ENCODE measurements around the gene PPP6R2.

PPP6R2 gene

GRCh38 chr22:50305393-50305922 is 37.7 kb upstream of the PPP6R2 start:
- no peak for DNase-seq (ENCODE audit: low read depth)

- no peak for DNase-seq (ENCODE audit: low read depth)
These were observed 37.1 kb upstream of the PPP6R2 start for GRCh38 chr22:50305923-50306566.

GRCh38 chr22:50306753-50307749 is 36.1 kb upstream of the PPP6R2 start, which contains the start of gene PLXNB2:
TSS of gene PLXNB2 (minus strand) at chr22:50307646. CDS start at chr22:50290584, 17,062 bp downstream.
- no peak for DNase-seq (ENCODE audit: low read depth)

GRCh38 chr22:50307890-50308596 is 35.1 kb upstream of the PPP6R2 start:
- DNase-seq (ENCODE audit: low read depth): no peak

- DNase-seq (ENCODE audit: low read depth): no peak
These were observed 34.6 kb upstream of the PPP6R2 start for GRCh38 chr22:50308597-50308935.

- DNase-seq (ENCODE audit: low read depth): no peak
These were observed 34.0 kb upstream of the PPP6R2 start for GRCh38 chr22:50308986-50309600.

- DNase-seq (ENCODE audit: low read depth): no peak
These were observed 33.5 kb upstream of the PPP6R2 start for GRCh38 chr22:50309601-50309991.

- no peak for DNase-seq (ENCODE audit: low read depth)
These were observed 33.0 kb upstream of the PPP6R2 start for GRCh38 chr22:50310031-50310722.

GRCh38 chr22:50310949-50311444 is 32.1 kb upstream of the PPP6R2 start:
- DNase-seq (ENCODE audit: low read depth): no peak

GRCh38 chr22:50311606-50312351 is 31.3 kb upstream of the PPP6R2 start:
- DNase-seq (ENCODE audit: low read depth): no peak

GRCh38 chr22:50312371-50312770 is 30.8 kb upstream of the PPP6R2 start:
- DNase-seq (ENCODE audit: low read depth): no peak

- DNase-seq (ENCODE audit: low read depth): no peak
These were observed 30.1 kb upstream of the PPP6R2 start for GRCh38 chr22:50313021-50313420.

GRCh38 chr22:50313600-50313999 is 29.5 kb upstream of the PPP6R2 start:
- DNase-seq (ENCODE audit: low read depth): no peak

- no peak for DNase-seq (ENCODE audit: low read depth)
These were observed 29.1 kb upstream of the PPP6R2 start for GRCh38 chr22:50314081-50314454.

- DNase-seq (ENCODE audit: low read depth): peak; percentile 28
These were observed 28.5 kb upstream of the PPP6R2 start for GRCh38 chr22:50314455-50315288.

GRCh38 chr22:50315289-50316113 is 27.6 kb upstream of the PPP6R2 start:
- no peak for DNase-seq (ENCODE audit: low read depth)

GRCh38 chr22:50316114-50317065 is 26.7 kb upstream of the PPP6R2 start:
- DNase-seq (ENCODE audit: low read depth): no peak
